Vagina (tissue), 2 donors: ENCODE results near the gene CYTH4. TPM values are rescaled to one million over a fixed set of nuclear protein-coding genes. Genes with fewer than 3 reads are reported as not detected.

ENCODE experiments used
- DNase-seq, 2 donors: peaks; one replicate each; pipeline ENCODE4 v3.0.0-alpha.2; 2017; ENCODE audit errors: extremely low spot score in 2 of 2
- H3K27ac ChIP-seq: fragments of 200-600 bp; sonication (generic); one replicate; pipeline ENCODE4 v1.5.1; 2019
- H3K27me3 ChIP-seq: fragments of 200-600 bp; sonication (generic); one replicate; pipeline ENCODE4 v1.5.1; 2019
- H3K36me3 ChIP-seq, 2 donors: fragments of 200-600 bp; sonication (generic); one replicate each; pipeline ENCODE4 v1.5.1; 2017 to 2019
- H3K4me1 ChIP-seq: fragments of 200-600 bp; sonication (generic); one replicate; pipeline ENCODE4 v1.5.1; 2019
- H3K4me3 ChIP-seq, 2 donors: fragments of 200-600 bp; sonication (generic); 1 replicate in 1 of 2; 2 replicates in 1 of 2; pipeline ENCODE4 v1.5.1; 2016 to 2019
- H3K9me3 ChIP-seq: fragments of 200-600 bp; sonication (generic); one replicate; pipeline ENCODE4 v1.5.1; 2019
- POLR2A ChIP-seq, 2 donors: fragments of 450-650 bp; IDR thresholded peaks; one replicate each; pipeline ENCODE4 v1.6.1; 2017; ENCODE audit warnings: antibody characterized with exemption in 2 of 2, mild to moderate bottlenecking in 2 of 2, moderate library complexity in 2 of 2
- POLR2AphosphoS5 ChIP-seq, 2 donors: sonication (generic); formaldehyde crosslinking; IDR thresholded peaks; one replicate each; pipeline ENCODE4 v1.9.0; 2017; ENCODE audit warnings: antibody characterized with exemption in 2 of 2, mild to moderate bottlenecking in 2 of 2, low read depth in 1 of 2; ENCODE audit not compliant: insufficient read depth in 1 of 2
- intact Hi-C: fragments of 100-400 bp; cut with DNase I; formaldehyde crosslinking; loops from one replicate; pipeline ENCODE4 v1.15.1; 2023
- total RNA-seq: library from RNA; depleted of rRNA; stranded (reverse); fragments of >200 nt; gene quantifications from one replicate; pipeline ENCODE4 v1.2.3, GENCODE V29; 2016
- TF ChIP-seq, protein P1 (sequence below), 3 experiments: fragments of 450-650 bp in 2 of 3; fragments of 200-600 bp in 1 of 3; sonication (generic) in 1 of 3; IDR thresholded peaks; one replicate each; pipeline ENCODE4 v1.5.1; 2017 to 2019; ENCODE audit warnings: antibody characterized with exemption in 3 of 3, mild to moderate bottlenecking in 2 of 3, moderate library complexity in 2 of 3

CYTH4 gene
- total RNA-seq, 1 donor from 2014 or later = 16.2 TPM

DNA sequence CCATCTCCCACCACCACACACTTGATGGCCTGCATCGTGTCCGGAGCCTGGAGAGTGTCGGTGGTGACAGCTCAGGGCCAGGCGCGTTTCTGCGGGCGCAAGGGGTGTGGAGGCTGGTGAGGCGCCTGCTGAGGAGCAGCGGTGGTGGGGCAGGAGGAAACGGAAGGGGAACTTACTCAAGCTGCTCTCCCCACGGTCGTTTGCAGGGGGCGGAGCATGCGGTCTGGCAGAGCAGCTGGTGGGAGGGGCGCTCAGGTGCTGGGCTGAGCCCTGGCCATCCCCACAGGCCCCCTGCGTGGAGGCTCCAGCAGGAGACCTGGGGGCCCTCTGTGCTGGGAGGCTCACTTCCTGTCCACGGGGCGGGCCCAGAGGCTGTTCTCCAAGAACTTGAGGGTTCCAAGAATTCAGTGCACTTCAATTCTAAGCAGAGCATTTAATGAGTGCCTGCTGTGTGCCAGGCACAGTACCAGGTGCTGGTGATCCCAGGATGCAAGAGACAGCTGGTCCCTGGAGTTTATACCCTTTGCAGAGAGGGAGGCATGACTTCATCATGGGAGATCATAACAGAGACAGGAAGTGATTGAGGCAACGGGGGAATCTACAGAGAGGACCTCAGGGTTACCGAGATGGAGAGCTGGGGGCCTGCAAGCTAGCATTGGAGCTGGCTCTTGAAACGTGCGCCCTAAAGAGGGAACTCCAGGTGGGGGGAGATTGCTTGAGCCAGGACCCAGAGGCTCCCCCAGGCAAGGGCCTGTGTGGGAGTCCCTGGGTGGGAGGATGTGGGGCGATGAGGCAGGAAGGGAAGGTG lies 38.0 kb upstream of the CYTH4 start, which contains the start of gene RAC2:
TSS of gene RAC2 (minus strand) at position 156 of the 808 bp plus-strand sequence. CDS start at position 35, 121 bp downstream.
- peak within 1 kb of the TSS; percentile 13 for H3K27ac ChIP-seq

DNA sequence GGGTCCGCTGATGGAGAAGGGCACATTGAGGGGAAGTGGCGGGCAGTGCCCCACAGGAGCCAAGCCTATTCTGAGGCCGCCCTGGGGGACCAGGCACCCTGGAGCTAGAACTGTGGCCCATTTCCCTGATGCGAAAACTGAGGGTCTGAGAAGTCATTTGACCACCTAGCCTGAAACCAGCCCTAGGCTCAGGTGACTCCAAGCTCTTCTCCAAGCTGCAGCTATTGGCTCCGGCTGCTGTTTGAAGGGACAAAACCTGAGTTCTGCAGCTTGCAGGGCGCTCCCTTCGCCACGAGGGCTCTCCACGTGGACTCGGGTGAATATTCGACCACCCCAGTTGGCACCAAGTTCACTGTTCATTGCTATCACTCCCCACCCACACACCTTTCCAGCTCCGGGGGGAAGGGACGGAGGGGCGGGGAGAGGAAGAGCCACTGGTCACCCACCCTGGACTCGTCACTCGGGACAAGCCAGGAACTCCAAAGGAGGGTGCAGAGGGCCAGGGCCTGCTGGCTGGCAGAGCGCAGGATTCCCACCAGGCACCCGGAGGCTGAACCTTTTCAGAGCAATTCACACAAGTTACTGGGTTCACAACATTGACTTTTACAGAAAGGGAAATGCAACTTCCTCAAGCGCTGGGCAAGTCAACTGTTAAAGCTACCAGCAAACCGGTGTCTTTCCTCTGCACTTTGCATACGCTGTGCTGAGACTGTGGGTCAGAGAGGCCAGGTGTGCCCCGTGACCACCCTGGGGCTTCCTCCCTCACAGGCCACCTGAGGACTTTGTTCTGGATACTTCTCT lies 37.2 kb upstream of the CYTH4 start:
- Histone ChIP-seq H3K4me1 (no peaks in the 10 kb centered on the region), H3K36me3 (no peaks in the 10 kb centered on the region), H3K4me3 (no peak overlapping the region), H3K27me3 (no peaks in the 10 kb centered on the region), H3K9me3 (no peaks in the 10 kb centered on the region), H3K27ac (no peak overlapping the region)
- no peak for DNase-seq
- TF ChIP-seq POLR2AphosphoS5 (IDR thresholded peaks at IDR 0.05; ENCODE audit: insufficient read depth in 1 of 2, low read depth in 1 of 2) (no peak), POLR2A (IDR thresholded peaks at IDR 0.05) (no peak)
- TF ChIP-seq, protein P1, sequence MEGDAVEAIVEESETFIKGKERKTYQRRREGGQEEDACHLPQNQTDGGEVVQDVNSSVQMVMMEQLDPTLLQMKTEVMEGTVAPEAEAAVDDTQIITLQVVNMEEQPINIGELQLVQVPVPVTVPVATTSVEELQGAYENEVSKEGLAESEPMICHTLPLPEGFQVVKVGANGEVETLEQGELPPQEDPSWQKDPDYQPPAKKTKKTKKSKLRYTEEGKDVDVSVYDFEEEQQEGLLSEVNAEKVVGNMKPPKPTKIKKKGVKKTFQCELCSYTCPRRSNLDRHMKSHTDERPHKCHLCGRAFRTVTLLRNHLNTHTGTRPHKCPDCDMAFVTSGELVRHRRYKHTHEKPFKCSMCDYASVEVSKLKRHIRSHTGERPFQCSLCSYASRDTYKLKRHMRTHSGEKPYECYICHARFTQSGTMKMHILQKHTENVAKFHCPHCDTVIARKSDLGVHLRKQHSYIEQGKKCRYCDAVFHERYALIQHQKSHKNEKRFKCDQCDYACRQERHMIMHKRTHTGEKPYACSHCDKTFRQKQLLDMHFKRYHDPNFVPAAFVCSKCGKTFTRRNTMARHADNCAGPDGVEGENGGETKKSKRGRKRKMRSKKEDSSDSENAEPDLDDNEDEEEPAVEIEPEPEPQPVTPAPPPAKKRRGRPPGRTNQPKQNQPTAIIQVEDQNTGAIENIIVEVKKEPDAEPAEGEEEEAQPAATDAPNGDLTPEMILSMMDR (IDR thresholded peaks at IDR 0.05) = no peak
- intact Hi-C loops = no loop called here

More for the DNA sequence above, 38.0 kb upstream of the CYTH4 start, which contains the start of gene RAC2:
- H3K4me1 ChIP-seq = no peaks in the 10 kb centered on the region
- H3K9me3 ChIP-seq = no peaks in the 10 kb centered on the region
- TF ChIP-seq, protein P1 (IDR thresholded peaks at IDR 0.05) = no peak
- TF ChIP-seq POLR2AphosphoS5 (IDR thresholded peaks at IDR 0.05; ENCODE audit: insufficient read depth in 1 of 2, low read depth in 1 of 2) = peak in 1 of 2 donors; percentile 18
- DNase-seq = no peak
- no peaks in the 10 kb centered on the region for H3K27me3 ChIP-seq
- H3K4me3 ChIP-seq = peak within 1 kb of the TSS; percentile 35 to 38
- H3K36me3 ChIP-seq = no peaks in the 10 kb centered on the region
- intact Hi-C loops = no loop called here

DNA sequence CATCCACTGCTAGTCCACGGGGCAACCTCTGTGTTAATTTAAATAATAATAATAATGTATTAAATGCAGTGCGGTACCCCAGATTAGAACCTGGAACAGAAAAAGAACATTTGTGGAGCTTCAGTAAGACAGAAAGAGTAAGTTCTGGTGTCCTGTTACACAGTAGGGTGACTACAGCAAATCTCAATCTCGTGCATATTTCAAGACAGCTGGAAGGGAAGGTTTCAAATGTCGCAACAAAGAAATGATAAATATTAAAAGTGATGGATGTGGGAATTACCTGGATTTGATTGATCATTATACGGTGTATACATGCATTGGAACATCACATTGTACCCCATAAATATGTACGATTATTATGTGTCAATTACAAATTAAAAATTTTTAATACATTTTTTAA lies 36.6 kb upstream of the CYTH4 start:
- no peaks in the 10 kb centered on the region for H3K4me1 ChIP-seq
- intact Hi-C loops = no loop called here
- H3K4me3 ChIP-seq = no peak overlapping the region
- no peaks in the 10 kb centered on the region for H3K27me3 ChIP-seq
- no peak overlapping the region for H3K27ac ChIP-seq
- no peak for DNase-seq
- no peaks in the 10 kb centered on the region for H3K36me3 ChIP-seq
- H3K9me3 ChIP-seq = no peaks in the 10 kb centered on the region
- no peak for TF ChIP-seq POLR2A (IDR thresholded peaks at IDR 0.05)
- TF ChIP-seq, protein P1 (IDR thresholded peaks at IDR 0.05) = no peak
- no peak for TF ChIP-seq POLR2AphosphoS5 (IDR thresholded peaks at IDR 0.05; ENCODE audit: insufficient read depth in 1 of 2, low read depth in 1 of 2)

DNA sequence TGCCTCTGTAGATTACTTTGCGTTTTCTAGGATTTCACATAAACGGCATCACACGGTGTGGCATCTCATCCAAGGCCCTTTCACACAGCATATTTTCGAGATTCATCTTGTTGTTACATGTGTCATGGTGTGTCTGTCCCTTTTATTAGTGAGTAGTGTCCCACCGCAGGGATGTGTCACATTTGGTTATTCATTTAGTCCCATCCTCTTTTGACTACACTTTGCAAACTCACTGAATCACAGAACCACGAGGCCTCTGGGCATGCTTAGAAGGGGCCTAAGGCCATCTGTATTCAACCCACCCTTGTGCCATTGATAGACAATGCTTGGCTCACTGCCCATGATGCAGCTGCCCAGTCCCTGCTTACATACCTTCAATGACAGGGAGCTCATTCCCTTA lies 34.1 kb upstream of the CYTH4 start:
- no peak for DNase-seq
- Histone ChIP-seq H3K4me1 (no peaks in the 10 kb centered on the region), H3K27me3 (no peaks in the 10 kb centered on the region), H3K27ac (no peak overlapping the region), H3K36me3 (no peaks in the 10 kb centered on the region), H3K4me3 (no peak overlapping the region), H3K9me3 (no peaks in the 10 kb centered on the region)
- TF ChIP-seq POLR2A (IDR thresholded peaks at IDR 0.05) = no peak
- TF ChIP-seq, protein P1 (IDR thresholded peaks at IDR 0.05) = no peak
- TF ChIP-seq POLR2AphosphoS5 (IDR thresholded peaks at IDR 0.05; ENCODE audit: insufficient read depth in 1 of 2, low read depth in 1 of 2) = no peak
- intact Hi-C loops = no loop called here
